GM12878 (cell line): ENCODE results near the gene MRPL49. TPM values are rescaled to one million over a fixed set of nuclear protein-coding genes. Genes with fewer than 3 reads are reported as not detected.

Experiments used
- ATAC-seq: fragments of 200-7000 bp; cut with Tn5 transposase; 3 replicates; pipeline ENCODE4 v1.9.1; 2020; ENCODE audit warnings: mild to moderate bottlenecking, moderate library complexity
- BruUV-seq: library from RNA; stranded (reverse); fragments of 400-500 nt; replicated peaks from 2 replicates; lab custom pipeline; 2021; lab: Mats Ljungman, UMichigan
- CTCF ChIA-PET: fragments of 300-600 bp; sonication (Branson Sonifier 250); formaldehyde crosslinking; extraction: SDS; loops from one replicate; lab custom pipeline; 2021; ENCODE audit warnings: inconsistent platforms; lab: Yijun Ruan, JAX
- POLR2A ChIA-PET: fragments of 350-600 bp; formaldehyde crosslinking; extraction: SDS; loops from one replicate; lab custom pipeline; 2021; ENCODE audit warnings: inconsistent platforms; lab: Charles Lee
- RAD21 ChIA-PET: fragments of 300-600 bp; sonication (Branson Sonifier 250); formaldehyde crosslinking; loops from one replicate; lab custom pipeline; 2023; ENCODE audit warnings: antibody characterized with exemption; ENCODE audit not compliant: unreplicated experiment; lab: Charles Lee
- SMC1A ChIA-PET: fragments of 300-600 bp; sonication (Branson Sonifier 250); formaldehyde crosslinking; loops from one replicate; lab custom pipeline; 2023; ENCODE audit not compliant: unreplicated experiment, uncharacterized antibody; lab: Charles Lee
- DNase-seq: peaks from one replicate; pipeline ENCODE4 v3.0.0-alpha.2; 2011; ENCODE audit warnings: low read depth, low spot score
- FAIRE-seq: peaks from 3 replicates; lab custom pipeline; 2011; peaks lifted over from hg19 to GRCh38; lab: Jason Lieb, UNC
- H2AFZ ChIP-seq: 2 replicates; pipeline ENCODE4 v1.6.0; 2011; ENCODE audit warnings: low read depth, low read length, control low read depth; ENCODE audit not compliant: control insufficient read depth
- H3K27ac ChIP-seq: 2 replicates; pipeline ENCODE4 v1.5.1; 2011; ENCODE audit warnings: control low read depth; ENCODE audit not compliant: control insufficient read depth, insufficient read depth
- H3K27me3 ChIP-seq, 2 experiments: replicated peaks in 1 of 2; 2 replicates each; pipeline versions ENCODE4 v1.6.0 to v1.6.1; 2011; ENCODE audit warnings: low read length in 1 of 2; ENCODE audit not compliant: control insufficient read depth in 2 of 2, insufficient read depth in 2 of 2
- H3K36me3 ChIP-seq, 2 experiments: 2 replicates each; pipeline ENCODE4 v1.5.1; 2011; ENCODE audit warnings: low read length in 1 of 2; ENCODE audit not compliant: control insufficient read depth in 2 of 2, insufficient read depth in 2 of 2
- H3K4me1 ChIP-seq: 2 replicates; pipeline ENCODE4 v1.6.1; 2011; ENCODE audit warnings: mild to moderate bottlenecking, low read length, moderate library complexity, mixed read lengths; ENCODE audit not compliant: control insufficient read depth, insufficient read depth
- H3K4me2 ChIP-seq: 2 replicates; pipeline ENCODE4 v1.6.0; 2011; ENCODE audit warnings: control low read depth; ENCODE audit not compliant: control insufficient read depth, insufficient read depth
- H3K4me3 ChIP-seq: fragments of 200-600 bp; sonication (generic); 2 replicates; pipeline ENCODE4 v1.5.1; 2016
- H3K79me2 ChIP-seq: 2 replicates; pipeline ENCODE4 v1.6.0; 2011; ENCODE audit warnings: low read length; ENCODE audit not compliant: control insufficient read depth, insufficient read depth
- H3K9ac ChIP-seq: 2 replicates; pipeline ENCODE4 v1.8.0; 2011; ENCODE audit warnings: low read length, control low read depth, mixed read lengths; ENCODE audit not compliant: control insufficient read depth, insufficient read depth
- H3K9me3 ChIP-seq: replicated peaks from 3 replicates; pipeline ENCODE4 v1.5.1; 2011; ENCODE audit warnings: mild to moderate bottlenecking, low read length; ENCODE audit not compliant: control insufficient read depth, insufficient read depth
- H4K20me1 ChIP-seq: 2 replicates; pipeline ENCODE4 v1.6.0; 2011; ENCODE audit not compliant: control insufficient read depth, insufficient read depth
- BCL11A ChIP-seq: IDR thresholded peaks from 2 replicates; pipeline ENCODE4 v1.6.1; 2011; ENCODE audit warnings: low read depth, low read length
- HCFC1 ChIP-seq: fragments of 150-350 bp; IDR thresholded peaks from 2 replicates; pipeline ENCODE4 v1.6.1; 2014; ENCODE audit warnings: low read length
- POLR2A ChIP-seq: IDR thresholded peaks from 2 replicates; pipeline ENCODE4 v1.6.1; 2011; ENCODE audit warnings: low read depth, mild to moderate bottlenecking, low read length
- WGBS: methylation state at CpG from one replicate; pipeline ENCODE4 v1.1.6; 2016; ENCODE audit warnings: low lambda C conversion rate; ENCODE audit not compliant: insufficient replicate concordance, insufficient coverage; ENCODE audit errors: missing lambda C conversion rate; 5-methylcytosine and 5-hydroxymethylcytosine counted together
- in situ Hi-C: fragments of 300-500 bp; cut with MboI; formaldehyde crosslinking; loops from 9 replicates; pipeline ENCODE4 v1.14.3; 2018; ENCODE audit warnings: mixed read lengths
- intact Hi-C: fragments of 100-400 bp; cut with micrococcal nuclease; formaldehyde crosslinking; loops from one replicate; pipeline ENCODE4 v1.14.2; 2022; ENCODE audit not compliant: unreplicated experiment
- polyA plus RNA-seq, 11 experiments: library from polyadenylated mRNA; depleted of rRNA in 4 of 11; unstranded in 6 of 11; stranded (reverse) in 5 of 11; fragments of >200 nt; fragmentation: Nextera tagmentation in 4 of 11; fragmentation: Illumina TruSeq in 1 of 11; extraction: Ambion mirVana in 4 of 11; extraction: Trizol in 1 of 11; gene quantifications; 1 replicate in 1 of 11; 2 replicates in 10 of 11; pipeline versions ENCODE4 v1.2.1 to v1.2.3, GENCODE V29; 2011 to 2016; ENCODE audit warnings: inconsistent platforms in 2 of 11, missing spikeins in 2 of 11, low read depth in 1 of 11
- total RNA-seq, 4 experiments: library from RNA; depleted of rRNA in 3 of 4; stranded (reverse); fragments of >200 nt in 3 of 4; fragmentation: Illumina TruSeq in 1 of 4; extraction: Trizol in 1 of 4; gene quantifications; 2 replicates each; pipeline versions ENCODE4 v1.2.1 to v1.2.3, GENCODE V29; 2013 to 2021

MRPL49 gene
- total and polyA plus RNA-seq, 10 of the 15 experiments (the other 5 are each of a cell fraction or from before 2014, with no cell fraction given), result 42.0 to 116 (median 71.7) TPM

DNA sequence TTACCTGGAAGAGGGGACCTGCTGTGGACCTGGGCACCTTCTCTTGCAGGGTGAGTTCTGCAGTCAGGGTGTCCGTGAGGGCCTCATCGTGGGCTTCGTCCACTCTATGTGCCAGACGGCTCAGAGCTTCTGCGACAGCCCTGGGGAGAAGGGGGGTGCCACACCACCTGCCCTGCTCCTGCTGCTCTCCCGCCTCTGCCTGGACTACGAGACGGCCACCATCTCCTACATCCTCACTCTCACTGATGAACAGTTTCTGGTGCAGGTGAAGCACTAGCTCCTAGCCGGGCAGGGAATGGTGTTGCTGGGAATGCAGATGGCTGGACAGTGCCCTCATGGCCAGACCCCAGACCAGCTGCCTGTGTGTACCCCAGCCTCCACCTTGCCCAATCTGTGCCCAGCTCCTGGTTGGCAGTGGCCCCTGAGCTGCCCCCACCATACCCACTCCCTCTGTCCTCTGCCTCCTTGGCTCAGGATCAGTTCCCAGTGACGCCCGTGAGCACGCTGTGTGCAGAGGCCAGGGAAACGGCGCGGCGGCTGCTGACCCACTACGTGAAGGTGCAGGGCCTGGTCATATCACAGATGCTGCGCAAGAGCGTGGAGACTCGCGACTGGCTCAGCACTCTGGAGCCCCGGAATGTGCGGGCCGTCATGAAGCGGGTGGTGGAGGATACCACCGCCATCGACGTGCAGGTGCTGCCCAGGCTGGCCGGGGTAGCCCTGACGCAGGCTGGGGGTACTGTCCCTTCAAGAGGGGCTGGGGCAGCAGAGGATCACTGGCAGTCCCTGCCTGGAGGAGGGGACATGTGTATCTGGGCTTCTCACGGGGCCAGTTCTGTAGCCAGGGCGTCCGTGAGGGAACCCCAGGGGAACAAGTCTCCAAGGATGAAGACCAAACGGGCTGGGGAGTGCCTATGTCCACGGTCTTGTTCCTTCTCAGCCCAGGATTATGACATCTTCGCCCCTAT, 12.6 kb upstream of the MRPL49 start:
- H3K4me1 ChIP-seq, result peaks cover 15% of the 10 kb centered on the region
- 0 out of 2 replicates have a peak, but pooled peaks cover 2% of the 10 kb centered on the region for H3K79me2 ChIP-seq
- SMC1A ChIA-PET, result interaction anchor here (0.9 to 3.1 kb wide), 8 partner anchors 7 to 88 kb away, joined by 3 to 27 read pairs (median 5); partner anchors contain the start of genes CAPN1, FAU, MRPL49 and SNX15
- H4K20me1 ChIP-seq, result no peaks in the 10 kb centered on the region; the same call in 1 of the 2 replicates
- no peaks in the 10 kb centered on the region for H3K9me3 ChIP-seq
- CTCF ChIA-PET, result interaction anchor here (0.9 to 6.3 kb wide), 23 partner anchors 8 to 261 kb away, joined by 3 to 93 read pairs (median 5); partner anchors contain the start of genes ARL2, BATF2, CAPN1 and CDC42EP2
- POLR2A ChIA-PET, result interaction anchor here (1.1 to 2.7 kb wide), 6 partner anchors 12 to 256 kb away, joined by 3 to 11 read pairs (median 4); partner anchors contain the start of genes FAU and MRPL49
- H2AFZ ChIP-seq, result no peak overlapping the region
- intact Hi-C loops (loop anchor here (5.0 to 10.0 kb wide), 4 partner anchors 73 to 335 kb away; partner anchors contain the start of genes ATG2A, CAPN1, DPF2 and SF1), in situ Hi-C loops (no loop called here)
- H3K9ac ChIP-seq, result no peak overlapping the region
- TF ChIP-seq BCL11A (no peak), HCFC1 (no peak), POLR2A (peak; percentile 63)
- 81% methylated on average over 36 of the region's 36 CpGs for WGBS
- no peaks in the 10 kb centered on the region for H3K27me3 ChIP-seq
- H3K4me3 ChIP-seq, result no peak overlapping the region
- FAIRE-seq (no peak), DNase-seq (no peak), ATAC-seq (no peak)
- RAD21 ChIA-PET, result interaction anchor here (1.1 to 3.8 kb wide), 9 partner anchors 12 to 263 kb away, joined by 3 to 59 read pairs (median 9); partner anchors contain the start of genes ARL2, CAPN1, FAU and MRPL49
- no peak overlapping the region for H3K4me2 ChIP-seq
- H3K36me3 ChIP-seq, result peaks cover 6 to 16% of the 10 kb centered on the region in 2 experiments; a peak in 3 of 4 replicates
- no peak overlapping the region for H3K27ac ChIP-seq
- no TSS peak for BruUV-seq
